Measurements from ENCODE around the gene RRP9. TPM values are rescaled to one million over a fixed set of nuclear protein-coding genes. Genes with fewer than 3 reads are reported as not detected.

The RRP9 gene
- total and polyA plus RNA-seq, 10 donors = 9.5 to 26.6 (median 14.1) TPM

DNA sequence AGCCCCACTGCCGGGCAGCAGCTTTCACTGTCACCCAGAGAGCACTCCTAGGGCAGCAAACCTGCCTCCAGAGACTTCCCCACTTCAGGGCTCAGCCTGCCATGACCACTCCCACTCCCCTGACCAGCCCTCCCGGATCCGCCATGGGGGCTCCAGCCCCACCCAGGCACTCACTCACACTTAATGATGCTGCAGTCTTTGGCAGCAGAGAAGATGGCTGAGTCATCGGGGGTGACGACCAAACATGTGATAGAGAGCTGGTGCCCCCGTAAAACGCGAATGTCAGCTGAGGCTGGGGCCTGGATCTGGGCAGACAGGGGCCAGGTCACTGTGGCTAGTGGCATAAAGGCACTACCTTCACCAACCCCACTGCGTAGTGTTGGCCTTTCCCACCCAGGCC is 4.7 kb downstream of the RRP9 start:
- Histone ChIP-seq H3K36me3 (peaks cover 5 to 74% (median 66%) of the 10 kb centered on the region in 6 donors), H3K4me3 (no peak overlapping the region), H3K9me3 (no peaks in the 10 kb centered on the region), H3K4me1 (peaks cover 6 to 26% (median 18%) of the 10 kb centered on the region in 6 donors), H3K27ac (no peak overlapping the region), H3K27me3 (replicated peaks in 1 of 7) (no peaks in the 10 kb centered on the region)
- TF ChIP-seq POLR2A (IDR thresholded peaks at IDR 0.05) = no peak
- no peak for TF ChIP-seq POLR2AphosphoS5 (IDR thresholded peaks at IDR 0.05)
- TF ChIP-seq, protein P1, sequence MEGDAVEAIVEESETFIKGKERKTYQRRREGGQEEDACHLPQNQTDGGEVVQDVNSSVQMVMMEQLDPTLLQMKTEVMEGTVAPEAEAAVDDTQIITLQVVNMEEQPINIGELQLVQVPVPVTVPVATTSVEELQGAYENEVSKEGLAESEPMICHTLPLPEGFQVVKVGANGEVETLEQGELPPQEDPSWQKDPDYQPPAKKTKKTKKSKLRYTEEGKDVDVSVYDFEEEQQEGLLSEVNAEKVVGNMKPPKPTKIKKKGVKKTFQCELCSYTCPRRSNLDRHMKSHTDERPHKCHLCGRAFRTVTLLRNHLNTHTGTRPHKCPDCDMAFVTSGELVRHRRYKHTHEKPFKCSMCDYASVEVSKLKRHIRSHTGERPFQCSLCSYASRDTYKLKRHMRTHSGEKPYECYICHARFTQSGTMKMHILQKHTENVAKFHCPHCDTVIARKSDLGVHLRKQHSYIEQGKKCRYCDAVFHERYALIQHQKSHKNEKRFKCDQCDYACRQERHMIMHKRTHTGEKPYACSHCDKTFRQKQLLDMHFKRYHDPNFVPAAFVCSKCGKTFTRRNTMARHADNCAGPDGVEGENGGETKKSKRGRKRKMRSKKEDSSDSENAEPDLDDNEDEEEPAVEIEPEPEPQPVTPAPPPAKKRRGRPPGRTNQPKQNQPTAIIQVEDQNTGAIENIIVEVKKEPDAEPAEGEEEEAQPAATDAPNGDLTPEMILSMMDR (IDR thresholded peaks at IDR 0.05 in 8 of 11, conservative IDR thresholded peaks at IDR 0.05 in 3 of 11) = no peak
- intact Hi-C loops (cut with DNase I; ENCODE audit: low total_unique reads) = no loop called here
- WGBS, 5 donors = 90 to 95% (median 92%) methylated on average over 8 to 9 of the region's 9 CpGs
- peak; percentile 67 for DNase-seq

DNA sequence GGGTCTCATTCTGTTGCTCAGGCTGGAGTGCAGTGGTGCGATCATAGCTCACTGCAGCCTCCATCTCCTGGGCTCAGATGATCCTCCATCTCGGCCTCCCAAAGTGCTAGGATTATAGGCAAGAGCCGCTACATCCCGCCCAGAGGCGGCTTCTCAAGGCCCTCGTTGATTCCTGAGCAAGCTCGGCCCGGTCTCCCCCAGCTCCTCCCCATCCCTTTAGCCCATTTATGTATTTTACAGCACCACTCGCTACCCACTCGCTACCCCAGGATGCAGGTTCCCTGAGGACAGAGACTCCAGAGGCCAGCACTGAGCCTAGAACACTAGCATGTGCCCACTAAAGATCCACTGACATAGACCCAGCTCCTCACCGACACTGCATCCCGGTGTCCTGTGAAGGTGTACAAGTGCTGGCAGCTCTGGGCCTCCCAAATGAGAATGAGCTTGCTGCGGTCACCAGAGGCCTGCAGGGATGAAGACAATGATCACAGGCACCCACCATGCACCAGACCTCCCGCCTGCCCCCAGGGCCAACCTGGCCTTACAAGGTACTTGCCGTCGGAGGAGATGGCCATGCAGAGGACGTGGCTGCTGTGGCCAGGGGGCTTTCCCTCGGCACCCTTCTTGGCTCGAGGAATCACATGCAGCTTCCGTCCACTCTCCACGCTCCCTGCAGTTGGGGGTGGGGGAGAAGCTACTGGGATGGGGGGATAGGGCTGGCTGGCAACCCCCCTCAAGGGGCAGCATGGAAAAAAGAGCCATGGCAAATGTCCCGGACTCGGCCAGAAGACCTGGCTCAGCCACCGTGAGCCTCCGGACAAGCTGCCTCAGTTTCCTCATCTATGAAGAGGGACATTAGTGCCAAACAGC is 5.6 kb downstream of the RRP9 start:
- 96 to 98% (median 98%) methylated on average over 25 of the region's 25 CpGs for WGBS, 5 donors
- Histone ChIP-seq H3K27me3 (replicated peaks in 1 of 7) (no peaks in the 10 kb centered on the region), H3K9me3 (no peaks in the 10 kb centered on the region), H3K27ac (no peak overlapping the region), H3K4me3 (no peak overlapping the region), H3K4me1 (peaks cover 4 to 20% (median 14%) of the 10 kb centered on the region in 6 donors), H3K36me3 (peaks cover 5 to 83% (median 67%) of the 10 kb centered on the region in 6 donors)
- DNase-seq = peak; percentile 63
- intact Hi-C loops (cut with DNase I; ENCODE audit: low total_unique reads) = no loop called here
- TF ChIP-seq POLR2AphosphoS5 (IDR thresholded peaks at IDR 0.05) (no peak), POLR2A (IDR thresholded peaks at IDR 0.05) (no peak)
- TF ChIP-seq, protein P1 (IDR thresholded peaks at IDR 0.05 in 8 of 11, conservative IDR thresholded peaks at IDR 0.05 in 3 of 11) = no peak

DNA sequence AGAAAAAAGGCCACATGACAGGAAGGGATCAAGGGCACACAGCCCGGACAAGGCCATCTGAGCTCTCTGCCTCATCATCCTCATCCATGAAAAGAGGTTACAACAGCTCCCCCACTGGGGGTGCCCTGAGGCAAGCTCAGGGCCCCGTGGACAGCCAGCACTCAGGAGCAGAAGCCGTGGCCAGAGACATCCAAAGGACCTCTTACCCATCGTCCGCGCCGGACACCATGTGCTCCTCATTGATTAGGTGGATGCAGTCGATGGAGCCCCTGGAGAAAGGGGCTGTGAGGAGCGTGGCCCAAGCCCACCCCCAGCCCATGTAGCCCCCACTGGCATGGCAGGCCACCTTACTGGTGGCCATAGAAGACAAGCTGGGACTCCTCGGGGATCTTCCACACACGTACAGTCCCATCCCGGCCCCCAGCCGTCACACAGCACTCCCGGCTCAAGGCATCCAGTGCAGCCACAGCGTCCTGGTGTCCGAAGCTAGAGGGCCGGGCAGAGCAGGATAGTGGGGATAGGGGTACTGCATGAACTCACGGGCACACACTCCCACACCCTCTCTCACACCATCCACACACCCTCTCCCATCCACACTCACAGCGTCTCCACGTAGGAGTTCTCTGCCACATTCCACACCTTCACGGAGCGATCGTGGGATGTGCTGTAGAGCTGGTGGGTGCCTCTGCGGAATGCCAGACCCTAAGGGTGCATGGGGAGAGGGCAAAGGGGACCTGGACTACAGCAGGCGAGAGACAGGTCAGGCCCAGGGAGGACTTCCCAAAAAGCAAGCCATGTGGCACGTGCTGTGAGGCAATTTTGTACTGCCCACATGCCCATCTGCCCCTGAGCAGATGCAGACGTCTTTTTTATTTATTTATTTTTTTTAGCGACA is 6.5 kb downstream of the RRP9 start:
- Histone ChIP-seq H3K27ac (no peak overlapping the region), H3K4me3 (no peak overlapping the region), H3K4me1 (peaks cover 0 to 11% (median 5%) of the 10 kb centered on the region in 6 donors), H3K27me3 (replicated peaks in 1 of 7) (no peaks in the 10 kb centered on the region), H3K36me3 (peaks cover 5 to 88% (median 67%) of the 10 kb centered on the region in 6 donors), H3K9me3 (no peaks in the 10 kb centered on the region)
- WGBS, 5 donors = 91 to 96% (median 94%) methylated on average over 27 to 28 of the region's 28 CpGs
- TF ChIP-seq, protein P1 (IDR thresholded peaks at IDR 0.05 in 8 of 11, conservative IDR thresholded peaks at IDR 0.05 in 3 of 11) = no peak
- TF ChIP-seq POLR2AphosphoS5 (IDR thresholded peaks at IDR 0.05) (no peak), POLR2A (IDR thresholded peaks at IDR 0.05) (no peak)
- peak; percentile 68 for DNase-seq
- intact Hi-C loops (cut with DNase I; ENCODE audit: low total_unique reads) = no loop called here
